GM04503 (cell line): ENCODE results near the gene GRIA3.

Source experiments
- DNase-seq: peaks from one replicate; pipeline ENCODE4 v3.0.0-alpha.2; 2012; ENCODE audit warnings: low read depth

GRIA3 gene

GRCh38 chrX:123193101-123193500 lies 9.0 kb downstream of the GRIA3 start:
- no peak for DNase-seq

GRCh38 chrX:123199338-123199737 lies 15.3 kb downstream of the GRIA3 start:
- DNase-seq = no peak

GRCh38 chrX:123201720-123202119 lies 17.6 kb downstream of the GRIA3 start:
- DNase-seq = no peak

GRCh38 chrX:123202523-123202922 lies 18.4 kb downstream of the GRIA3 start:
- no peak for DNase-seq

- DNase-seq = no peak
Observed at GRCh38 chrX:123203772-123204171, 19.7 kb downstream of the GRIA3 start.

GRCh38 chrX:123206176-123206575 lies 22.1 kb downstream of the GRIA3 start:
- no peak for DNase-seq

GRCh38 chrX:123210252-123210651 lies 26.2 kb downstream of the GRIA3 start:
- no peak for DNase-seq

GRCh38 chrX:123215397-123216089 lies 31.5 kb downstream of the GRIA3 start:
- DNase-seq = no peak

GRCh38 chrX:123217077-123217476 lies 33.0 kb downstream of the GRIA3 start:
- peak; percentile 44 for DNase-seq

GRCh38 chrX:123217728-123218127 lies 33.6 kb downstream of the GRIA3 start:
- DNase-seq = no peak

GRCh38 chrX:123219916-123220315 lies 35.8 kb downstream of the GRIA3 start:
- DNase-seq = no peak

- DNase-seq = no peak
Observed at GRCh38 chrX:123222920-123223319, 38.8 kb downstream of the GRIA3 start.

- no peak for DNase-seq
Observed at GRCh38 chrX:123223409-123223808, 39.3 kb downstream of the GRIA3 start.

- no peak for DNase-seq
Observed at GRCh38 chrX:123223859-123224258, 39.8 kb downstream of the GRIA3 start.

GRCh38 chrX:123230798-123231197 lies 46.7 kb downstream of the GRIA3 start:
- DNase-seq = no peak

- DNase-seq = no peak
Observed at GRCh38 chrX:123236859-123237258, 52.8 kb downstream of the GRIA3 start.

GRCh38 chrX:123237271-123237670 lies 53.2 kb downstream of the GRIA3 start:
- no peak for DNase-seq

GRCh38 chrX:123254457-123254856 lies 70.4 kb downstream of the GRIA3 start:
- no peak for DNase-seq

- no peak for DNase-seq
Observed at GRCh38 chrX:123256378-123256777, 72.3 kb downstream of the GRIA3 start.

GRCh38 chrX:123260920-123261418 lies 76.9 kb downstream of the GRIA3 start:
- no peak for DNase-seq

- DNase-seq = no peak
Observed at GRCh38 chrX:123263270-123263669, 79.2 kb downstream of the GRIA3 start.

GRCh38 chrX:123263747-123264146 lies 79.7 kb downstream of the GRIA3 start:
- no peak for DNase-seq

- DNase-seq = peak; percentile 14
Observed at GRCh38 chrX:123267220-123267619, 83.1 kb downstream of the GRIA3 start.

GRCh38 chrX:123271902-123272301 lies 87.8 kb downstream of the GRIA3 start:
- DNase-seq = no peak
